GM20000 (cell line): Measurements from ENCODE around the gene ATP9B.
A peak's percentile ranks its signal among the peaks of the same experiment; 100 is the strongest.

Experiments
- DNase-seq: peaks from one replicate; pipeline ENCODE4 v3.0.0; 2012; ENCODE audit warnings: low spot score
- CTCF ChIP-seq: IDR thresholded peaks from 2 replicates; pipeline ENCODE4 v1.5.1; 2012; ENCODE audit warnings: mild to moderate bottlenecking, control low read depth; ENCODE audit errors: extremely low read depth, missing control alignments

ATP9B gene

GRCh38 chr18:79384834-79385233 lies 315.6 kb downstream of the ATP9B start:
- DNase-seq, result no peak
- TF ChIP-seq CTCF, result no peak

- TF ChIP-seq CTCF, result no peak
- no peak for DNase-seq
These were observed 316.1 kb downstream of the ATP9B start for GRCh38 chr18:79385326-79385707.

GRCh38 chr18:79385708-79386341 lies 316.6 kb downstream of the ATP9B start:
- TF ChIP-seq CTCF, result no peak

GRCh38 chr18:79386547-79386946 lies 317.4 kb downstream of the ATP9B start:
- no peak for DNase-seq
- TF ChIP-seq CTCF, result no peak

More at GRCh38 chr18:79385708-79386341, 316.6 kb downstream of the ATP9B start:
- peak; percentile 48 for DNase-seq

GRCh38 chr18:79387214-79387613 lies 318.0 kb downstream of the ATP9B start:
- no peak for DNase-seq
- no peak for TF ChIP-seq CTCF

GRCh38 chr18:79387615-79388014 lies 318.4 kb downstream of the ATP9B start:
- TF ChIP-seq CTCF, result no peak
- no peak for DNase-seq

- DNase-seq, result no peak
- TF ChIP-seq CTCF, result no peak
These were observed 318.8 kb downstream of the ATP9B start for GRCh38 chr18:79388043-79388442.
